Measurements from ENCODE around the gene ARFGAP2.

The ARFGAP2 gene

DNA sequence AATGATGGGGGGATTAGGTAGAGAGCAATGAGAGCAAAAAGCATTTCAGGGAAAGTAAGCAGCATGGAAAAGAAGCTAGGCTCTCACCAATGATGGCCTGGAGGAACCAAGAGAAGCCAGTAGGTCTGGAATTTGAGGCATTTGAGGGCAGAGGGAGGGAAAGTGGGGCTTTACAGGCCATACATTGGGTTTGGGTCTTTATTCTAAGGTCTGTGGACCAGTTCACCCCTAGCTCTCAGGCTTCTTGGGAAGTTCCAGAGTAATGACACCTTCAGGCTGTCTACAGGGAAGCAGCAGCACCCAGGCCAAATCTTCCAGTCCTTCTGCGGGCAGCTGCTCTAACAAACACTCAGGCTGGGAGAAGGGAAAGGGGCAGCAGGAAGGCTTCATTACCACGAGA is 29.4 kb downstream of the ARFGAP2 start:
- no peak for DNase-seq

DNA sequence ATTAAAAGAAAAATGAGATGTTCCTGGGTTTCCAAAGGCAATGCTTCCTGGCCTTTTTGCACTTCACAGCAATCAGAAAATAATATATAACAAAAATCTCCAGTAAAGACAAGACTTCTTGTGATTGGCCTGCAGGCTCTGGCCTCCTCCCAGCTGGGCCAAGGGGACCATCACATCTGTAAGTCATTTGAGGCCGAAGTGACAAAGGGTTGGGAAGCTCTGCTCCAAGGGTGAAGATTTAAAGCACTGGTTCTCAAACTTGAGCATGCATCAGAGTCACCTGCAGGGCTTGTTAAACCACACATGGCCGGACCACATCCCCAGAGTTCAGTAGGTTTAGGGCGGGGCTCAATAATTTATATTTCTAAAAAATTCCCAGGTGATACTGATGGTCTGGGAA is 32.1 kb downstream of the ARFGAP2 start:
- no peak for DNase-seq

DNA sequence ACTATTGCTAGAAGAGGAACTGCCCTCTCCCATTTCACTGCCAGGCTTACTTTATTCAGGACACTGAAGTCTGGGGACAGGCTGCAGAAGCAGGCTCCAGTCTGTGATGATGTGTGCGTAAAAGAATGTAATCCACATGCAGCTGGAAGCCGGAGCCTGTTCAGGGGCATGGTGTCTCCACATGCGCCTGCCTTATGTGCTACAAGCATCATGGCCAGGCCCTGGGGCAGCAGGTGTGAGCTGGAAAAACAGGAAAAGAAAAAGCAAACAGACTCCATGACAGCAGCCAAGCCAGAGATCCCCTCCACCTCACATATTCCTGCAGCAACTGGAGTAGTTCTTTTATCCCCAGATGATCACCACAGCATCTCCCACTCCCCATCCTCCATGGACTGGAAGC is 33.4 kb downstream of the ARFGAP2 start:
- DNase-seq: no peak

DNA sequence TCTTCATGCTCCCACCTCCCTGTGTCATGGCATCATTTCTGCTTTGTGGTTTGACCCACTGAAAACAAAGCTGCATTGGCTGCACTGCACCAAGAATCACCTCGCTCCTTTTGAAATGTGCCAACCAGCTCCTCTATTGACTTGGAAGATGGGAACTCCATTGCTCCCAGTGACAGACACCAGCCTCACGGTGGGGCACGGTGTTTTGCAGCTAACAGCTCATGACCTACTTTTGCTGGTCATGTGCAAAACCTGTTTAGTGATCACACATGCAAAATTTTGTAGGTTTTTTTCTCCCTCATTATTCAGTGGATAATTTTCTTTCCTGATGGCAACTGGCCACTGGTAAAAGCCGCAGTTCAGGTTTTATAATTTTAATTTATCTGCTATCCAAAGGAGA is 36.8 kb downstream of the ARFGAP2 start:
- no peak for DNase-seq

DNA sequence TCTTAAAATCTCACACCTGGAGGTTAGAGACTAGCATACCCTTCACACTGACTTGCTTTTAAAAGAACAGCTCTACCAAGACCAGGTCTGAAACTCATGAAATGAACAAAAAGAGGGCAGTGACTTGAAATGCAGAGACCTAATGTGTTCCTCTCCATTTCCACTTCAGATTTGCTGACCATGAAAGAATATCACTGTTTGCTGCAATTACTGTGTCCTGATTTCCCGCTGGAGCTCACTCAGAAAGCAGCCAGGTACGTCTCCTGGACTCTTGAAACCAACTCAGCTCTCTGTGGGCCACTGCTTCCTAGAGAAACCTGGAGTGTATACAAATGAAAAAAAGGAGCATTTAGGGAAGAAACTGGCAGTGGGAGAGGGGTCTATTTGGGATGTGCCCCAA is 39.2 kb downstream of the ARFGAP2 start:
- no peak for DNase-seq

DNA sequence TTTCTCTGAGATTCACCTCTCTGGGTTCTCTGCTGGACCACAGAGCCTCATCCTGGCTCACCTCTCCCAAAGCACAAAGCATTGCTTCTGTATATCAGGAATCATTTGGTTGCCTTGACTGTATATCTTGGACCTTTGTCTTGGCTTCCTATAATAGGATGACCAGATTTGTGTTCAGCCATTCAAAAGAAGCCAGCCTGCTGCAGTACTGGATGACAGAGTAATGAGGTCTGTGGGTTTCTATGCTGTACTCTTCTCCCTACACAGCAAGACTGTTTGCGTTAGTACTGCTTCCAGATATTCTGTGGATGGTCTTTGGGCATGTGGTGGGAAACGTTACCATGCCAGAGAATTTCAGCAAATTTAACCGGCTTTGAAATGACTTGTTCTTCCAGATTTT is 39.8 kb downstream of the ARFGAP2 start:
- DNase-seq: no peak

DNA sequence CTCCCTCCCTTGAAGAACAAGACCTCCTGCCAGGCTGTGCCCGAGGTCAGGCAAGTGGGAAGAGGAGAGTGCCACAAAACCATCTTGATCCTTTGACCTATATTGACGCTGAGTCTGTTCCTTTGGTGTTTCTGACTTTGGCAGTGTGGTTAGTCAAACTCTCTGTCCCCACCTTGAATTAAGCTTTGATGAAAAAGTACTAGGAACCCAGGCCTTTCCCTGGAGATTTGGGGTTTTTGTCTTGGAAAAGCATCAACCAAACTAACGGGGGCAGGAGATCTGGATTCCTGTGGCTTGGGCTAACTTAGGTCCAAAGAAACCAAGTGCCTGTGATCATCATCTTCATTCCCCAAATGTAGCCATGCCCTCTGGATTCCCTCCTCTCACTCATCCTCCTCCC is 40.4 kb downstream of the ARFGAP2 start:
- DNase-seq: no peak

DNA sequence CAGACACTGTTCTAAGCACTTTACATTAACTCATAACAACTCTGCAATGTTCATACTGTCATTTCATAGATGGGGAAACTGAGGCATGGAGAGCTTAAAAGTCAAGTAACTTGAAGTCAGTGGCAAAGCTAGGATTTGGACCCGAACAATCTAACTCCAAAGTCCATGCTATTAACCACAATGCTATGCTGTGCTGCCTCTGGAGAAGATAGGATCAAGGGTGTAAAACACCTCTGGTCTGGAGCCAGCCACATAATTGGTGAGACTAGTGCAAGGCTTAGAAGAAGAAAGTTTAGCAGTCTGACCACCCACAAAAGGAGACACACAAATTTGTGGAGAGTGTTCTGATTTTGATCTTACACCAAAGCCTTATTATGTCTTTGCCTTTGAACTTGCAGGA is 43.7 kb downstream of the ARFGAP2 start:
- DNase-seq: no peak

DNA sequence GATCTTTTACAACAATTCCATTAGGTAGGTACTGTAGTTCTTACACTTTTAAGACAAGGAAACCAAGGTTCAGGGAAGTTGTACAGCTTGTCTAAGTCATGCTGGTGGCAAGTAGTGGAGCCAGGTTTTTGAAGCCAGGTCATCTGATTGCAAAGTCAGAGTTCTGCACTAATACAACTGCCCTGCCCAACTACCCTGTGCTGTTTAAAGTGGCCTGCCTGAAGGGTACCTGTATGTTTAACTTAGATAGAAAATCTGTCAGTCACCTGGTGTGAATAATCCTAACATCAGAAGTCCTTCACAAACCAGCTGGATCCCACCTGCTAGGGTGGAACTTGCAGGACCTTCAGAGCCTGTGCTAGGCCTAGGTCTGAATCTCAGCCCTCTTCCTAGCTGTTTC is 44.2 kb downstream of the ARFGAP2 start:
- no peak for DNase-seq

DNA sequence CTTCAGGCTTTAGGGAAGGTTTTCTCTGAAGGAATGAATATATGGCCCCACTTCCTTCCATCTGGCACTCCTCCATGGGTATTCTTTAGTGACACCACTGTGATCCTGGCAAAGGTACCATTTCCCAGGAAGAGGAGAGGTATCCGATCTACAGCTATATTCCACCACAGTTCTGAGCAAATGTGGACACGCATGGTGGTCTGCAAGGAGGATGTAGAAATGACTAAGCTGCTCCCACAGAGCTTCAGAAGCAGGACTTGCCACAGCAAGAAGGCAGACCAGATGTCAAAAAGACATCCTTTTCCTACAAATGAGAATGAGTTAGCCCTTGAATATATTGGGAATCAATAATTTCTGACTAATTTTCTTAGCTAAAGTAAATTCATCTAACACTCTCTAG is 45.5 kb downstream of the ARFGAP2 start:
- no peak for DNase-seq

DNA sequence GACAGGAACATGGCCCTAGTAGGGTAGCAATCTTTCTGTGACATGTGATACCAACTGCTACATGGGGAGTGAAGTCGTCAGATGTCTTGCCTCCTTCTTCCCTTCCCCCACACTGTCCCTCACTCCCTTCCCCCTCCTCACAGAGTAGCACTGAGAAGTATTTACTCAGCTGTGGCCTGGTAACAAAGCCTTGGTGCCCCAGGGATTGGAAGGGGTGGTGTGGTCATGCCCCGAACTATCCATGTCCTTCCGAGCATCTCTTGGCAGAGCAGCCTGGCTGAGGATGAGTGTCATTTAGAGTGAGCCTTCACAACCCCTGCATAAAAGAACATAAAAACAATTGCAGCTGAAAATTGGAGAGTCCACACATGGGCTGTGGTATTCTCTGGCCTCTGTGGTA is 46.1 kb downstream of the ARFGAP2 start:
- no peak for DNase-seq

DNA sequence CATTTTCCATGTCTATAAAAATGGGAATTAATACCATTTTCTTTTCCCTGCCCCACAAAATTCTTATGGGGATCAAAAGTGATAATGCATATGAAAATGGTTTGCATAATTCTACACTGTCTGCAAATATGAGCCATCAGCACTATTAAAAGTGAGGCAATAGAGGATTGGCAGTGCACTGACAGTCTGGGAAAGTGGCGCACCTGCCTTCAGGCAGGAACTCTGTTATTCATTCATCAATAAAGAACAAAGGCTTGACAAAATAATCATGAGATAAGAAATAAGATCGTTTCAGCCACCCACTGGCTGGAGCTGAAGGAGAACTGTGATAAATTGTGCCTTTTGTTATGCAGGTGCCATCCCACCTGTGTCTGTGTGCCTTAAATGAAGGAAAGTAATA is 49.5 kb downstream of the ARFGAP2 start:
- no peak for DNase-seq

DNA sequence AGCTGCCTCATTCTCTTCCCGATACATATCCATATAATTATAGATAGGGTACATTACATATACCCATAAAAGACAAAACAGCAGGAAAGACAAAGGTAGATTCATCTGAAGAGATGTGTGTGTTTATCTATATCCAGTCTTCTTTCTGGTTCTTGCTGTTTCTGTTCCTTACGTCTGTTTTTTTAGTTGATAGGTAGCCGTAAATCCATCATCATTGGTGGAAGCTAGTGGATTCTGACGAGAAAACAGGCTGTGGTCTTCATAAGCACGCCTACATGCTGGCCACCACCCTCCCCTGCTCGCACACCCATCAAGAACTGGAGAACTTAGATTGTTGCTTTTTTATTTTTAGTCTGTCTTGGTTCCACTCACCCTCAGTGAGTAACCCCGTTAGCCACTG is 51.6 kb downstream of the ARFGAP2 start:
- DNase-seq: no peak

DNA sequence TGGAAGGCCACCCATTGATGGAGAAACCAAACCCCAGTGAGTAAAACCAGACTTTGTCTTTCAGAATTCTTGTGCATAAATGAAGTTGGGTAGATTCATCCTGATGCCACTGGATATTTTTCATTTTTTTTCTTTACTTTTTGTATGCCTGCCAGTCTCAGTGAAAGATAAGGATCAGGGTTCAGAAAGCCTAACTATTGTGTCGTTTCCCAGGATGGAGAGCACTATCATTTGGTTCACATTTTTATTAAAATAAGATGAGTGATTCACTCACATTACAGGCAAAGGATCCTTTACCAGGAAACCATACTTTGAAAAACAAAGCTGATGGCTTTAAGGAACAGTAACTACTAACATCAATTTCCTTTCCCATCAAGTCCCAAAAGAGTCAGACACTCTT is 52.0 kb downstream of the ARFGAP2 start:
- no peak for DNase-seq

DNA sequence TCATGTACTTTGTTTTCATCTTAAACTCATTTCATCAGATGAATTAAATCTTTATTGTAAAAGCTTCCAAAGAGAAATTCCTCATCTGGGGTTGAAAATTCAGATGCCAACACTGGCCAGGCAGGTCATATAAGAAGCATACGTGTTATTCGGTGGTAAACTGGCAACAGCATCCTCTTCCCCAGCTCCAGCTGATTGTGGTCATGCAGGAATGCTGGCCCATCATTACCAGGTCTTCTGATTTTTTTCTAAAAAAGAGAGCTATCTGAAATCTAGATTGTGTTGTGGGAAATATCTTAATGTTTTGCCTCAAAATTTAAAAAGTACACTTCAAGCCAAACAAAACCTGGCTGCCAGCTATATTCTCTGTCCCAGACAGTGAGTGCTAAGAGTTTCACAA is 53.6 kb downstream of the ARFGAP2 start:
- no peak for DNase-seq

DNA sequence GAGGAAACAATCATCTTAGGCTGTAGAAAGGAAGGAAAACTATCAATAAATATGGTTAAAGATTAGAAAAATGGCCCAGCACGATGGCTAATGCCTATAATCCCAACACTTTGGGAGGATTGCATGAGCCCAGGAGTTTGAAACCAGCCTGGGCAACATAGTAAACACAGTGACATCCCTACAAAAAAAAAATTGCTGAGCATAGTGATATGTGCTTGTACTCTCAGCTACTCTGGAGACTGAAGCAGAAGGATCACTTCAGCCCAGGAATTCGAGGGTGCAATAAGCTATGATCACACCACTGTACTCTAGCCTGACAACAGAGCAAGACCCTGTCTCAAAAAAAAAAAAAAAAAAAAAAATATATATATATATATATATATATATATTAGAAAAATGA is 54.9 kb downstream of the ARFGAP2 start:
- DNase-seq: no peak

DNA sequence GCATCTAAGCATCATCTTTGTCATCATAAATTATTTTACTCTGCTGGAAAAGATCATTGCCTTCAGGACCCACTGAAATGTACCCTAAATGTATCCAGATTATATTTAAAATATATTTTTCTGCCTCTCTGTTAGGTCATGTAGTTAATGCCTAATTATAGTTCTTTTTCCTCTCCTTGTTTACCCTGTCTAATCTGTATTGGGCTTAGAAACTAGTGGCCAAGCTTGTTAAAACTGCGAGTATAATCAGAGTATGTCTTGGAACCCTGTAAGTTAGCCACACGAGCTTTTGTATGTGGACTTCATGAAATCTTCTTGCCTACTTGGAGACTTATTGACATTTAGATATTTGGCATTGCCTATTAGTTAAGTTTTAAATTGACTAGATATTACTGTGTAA is 55.6 kb downstream of the ARFGAP2 start:
- DNase-seq: no peak

DNA sequence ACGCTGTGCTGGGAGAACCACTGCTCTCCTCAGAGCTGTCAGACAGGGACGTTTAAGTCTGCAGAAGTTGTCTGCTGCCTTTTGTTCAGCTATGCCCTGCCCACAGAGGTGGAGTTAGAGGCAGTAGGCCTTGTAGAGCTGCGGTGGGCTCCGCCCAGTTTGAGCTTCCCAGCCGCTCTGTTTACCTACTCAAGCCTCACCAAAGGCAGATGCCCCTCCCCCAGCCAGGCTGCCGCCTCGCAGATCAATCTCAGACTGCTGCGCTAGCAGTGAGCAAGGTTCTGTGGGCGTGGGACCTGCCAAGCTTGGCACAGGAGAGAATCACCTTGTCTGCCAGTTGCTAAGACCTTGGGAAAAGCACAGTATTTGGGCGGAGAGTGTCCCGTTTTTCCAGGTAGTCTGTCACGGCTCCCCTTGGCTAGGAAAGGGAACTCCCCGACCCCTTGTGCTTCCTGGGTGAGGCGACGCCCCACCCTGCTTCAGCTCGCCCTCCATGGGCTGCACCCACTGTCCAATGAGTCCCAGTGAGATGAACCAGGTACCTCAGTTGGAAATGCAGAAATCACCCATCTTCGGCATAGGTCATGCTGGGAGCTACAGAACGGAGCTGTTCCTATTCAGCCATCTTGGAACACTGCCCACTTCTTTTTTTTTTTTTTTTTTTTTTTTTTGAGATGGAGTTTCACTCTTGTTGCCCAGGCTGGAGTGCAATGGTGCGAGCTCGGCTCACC is 57.6 kb downstream of the ARFGAP2 start:
- DNase-seq: peak; percentile 13

Data from stimulated activated naive CD4-positive, alpha-beta T cell treated with Interleukin-2 at 50 U/mL for 16 hours (primary cell).